HG02678 (cell line): ENCODE data around the gene TTC39B.

ENCODE experiments used
- ATAC-seq: cut with Tn5 transposase; IDR thresholded peaks from one replicate; pipeline ENCODE4 v1.9.1; 2021; ENCODE audit warnings: mild to moderate bottlenecking, moderate library complexity; ENCODE audit not compliant: unreplicated experiment

Gene TTC39B

GRCh38 chr9:15182730-15183129 is 124.3 kb downstream of the TTC39B start:
- ATAC-seq, result no peak

GRCh38 chr9:15182101-15182551 is 124.9 kb downstream of the TTC39B start:
- ATAC-seq, result no peak

- ATAC-seq, result no peak
Observed at GRCh38 chr9:15180124-15180523, 126.9 kb downstream of the TTC39B start.

GRCh38 chr9:15178631-15179030 is 128.4 kb downstream of the TTC39B start:
- no peak for ATAC-seq

- no peak for ATAC-seq
Observed at GRCh38 chr9:15176836-15177235, 130.2 kb downstream of the TTC39B start.

GRCh38 chr9:15163931-15164330 is 143.1 kb downstream of the TTC39B start:
- no peak for ATAC-seq

GRCh38 chr9:15161753-15162152 is 145.3 kb downstream of the TTC39B start:
- ATAC-seq, result no peak

GRCh38 chr9:15160673-15161072 is 146.3 kb downstream of the TTC39B start:
- no peak for ATAC-seq

GRCh38 chr9:15158064-15158463 is 149.0 kb downstream of the TTC39B start:
- no peak for ATAC-seq

GRCh38 chr9:15157381-15157780 is 149.6 kb downstream of the TTC39B start:
- ATAC-seq, result no peak

GRCh38 chr9:15156241-15156640 is 150.8 kb downstream of the TTC39B start:
- no peak for ATAC-seq

- ATAC-seq, result no peak
Observed at GRCh38 chr9:15155826-15156225, 151.2 kb downstream of the TTC39B start.

- no peak for ATAC-seq
Observed at GRCh38 chr9:15155323-15155722, 151.7 kb downstream of the TTC39B start.

GRCh38 chr9:15154677-15155076 is 152.3 kb downstream of the TTC39B start:
- no peak for ATAC-seq

GRCh38 chr9:15153961-15154360 is 153.1 kb downstream of the TTC39B start:
- no peak for ATAC-seq

GRCh38 chr9:15150939-15151338 is 156.1 kb downstream of the TTC39B start:
- ATAC-seq, result no peak

GRCh38 chr9:15149450-15149849 is 157.6 kb downstream of the TTC39B start:
- no peak for ATAC-seq

- ATAC-seq, result no peak
Observed at GRCh38 chr9:15146268-15146700, 160.7 kb downstream of the TTC39B start.

GRCh38 chr9:15144622-15145061 is 162.4 kb downstream of the TTC39B start:
- no peak for ATAC-seq

- peak; percentile 96 for ATAC-seq
Observed at GRCh38 chr9:15142878-15143534, 164.0 kb downstream of the TTC39B start.

GRCh38 chr9:15140051-15140450 is 167.0 kb downstream of the TTC39B start:
- ATAC-seq, result no peak

GRCh38 chr9:15139469-15139868 is 167.5 kb downstream of the TTC39B start:
- no peak for ATAC-seq

GRCh38 chr9:15138357-15138686 is 168.7 kb downstream of the TTC39B start:
- no peak for ATAC-seq
